22Rv1 (cell line): Measurements from ENCODE around the gene LITAFD.

Source experiments
- ZFX ChIP-seq: fragments of 450-650 bp; IDR thresholded peaks from 2 replicates; pipeline ENCODE4 v1.6.1; 2017; ENCODE audit warnings: antibody characterized with exemption, borderline replicate concordance
- TF ChIP-seq, protein P1 (sequence below): fragments of 450-650 bp; IDR thresholded peaks from 2 replicates; pipeline ENCODE4 v1.5.1; 2017; ENCODE audit warnings: mild to moderate bottlenecking

DNA sequence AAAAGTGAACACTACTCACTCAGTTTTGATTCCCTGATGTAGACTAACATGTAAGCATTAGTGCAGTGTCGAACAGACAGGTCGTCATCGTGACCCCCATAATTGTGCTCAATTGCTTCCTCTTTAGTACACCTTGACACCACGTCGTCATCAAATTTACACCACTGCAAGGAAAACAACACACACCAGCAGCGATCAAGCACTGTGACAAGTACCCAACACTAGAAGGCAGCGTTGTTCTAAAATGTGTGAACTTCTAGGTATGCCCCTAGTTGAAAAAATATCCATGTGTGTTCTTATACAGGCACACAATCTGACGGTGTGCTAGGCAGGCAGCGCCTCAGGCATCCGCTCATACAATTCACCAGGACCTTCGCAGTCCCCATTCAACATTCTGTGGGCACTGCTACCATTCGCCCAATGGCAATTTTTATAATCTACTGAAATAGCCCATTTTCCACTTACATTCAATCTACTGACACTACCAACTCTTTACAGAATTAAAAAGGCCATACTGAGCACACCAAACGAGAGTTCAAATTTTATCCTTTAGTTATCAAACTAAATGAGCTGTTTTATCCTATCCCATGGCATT, 23.1 kb downstream of the LITAFD start:
- TF ChIP-seq, protein P1, sequence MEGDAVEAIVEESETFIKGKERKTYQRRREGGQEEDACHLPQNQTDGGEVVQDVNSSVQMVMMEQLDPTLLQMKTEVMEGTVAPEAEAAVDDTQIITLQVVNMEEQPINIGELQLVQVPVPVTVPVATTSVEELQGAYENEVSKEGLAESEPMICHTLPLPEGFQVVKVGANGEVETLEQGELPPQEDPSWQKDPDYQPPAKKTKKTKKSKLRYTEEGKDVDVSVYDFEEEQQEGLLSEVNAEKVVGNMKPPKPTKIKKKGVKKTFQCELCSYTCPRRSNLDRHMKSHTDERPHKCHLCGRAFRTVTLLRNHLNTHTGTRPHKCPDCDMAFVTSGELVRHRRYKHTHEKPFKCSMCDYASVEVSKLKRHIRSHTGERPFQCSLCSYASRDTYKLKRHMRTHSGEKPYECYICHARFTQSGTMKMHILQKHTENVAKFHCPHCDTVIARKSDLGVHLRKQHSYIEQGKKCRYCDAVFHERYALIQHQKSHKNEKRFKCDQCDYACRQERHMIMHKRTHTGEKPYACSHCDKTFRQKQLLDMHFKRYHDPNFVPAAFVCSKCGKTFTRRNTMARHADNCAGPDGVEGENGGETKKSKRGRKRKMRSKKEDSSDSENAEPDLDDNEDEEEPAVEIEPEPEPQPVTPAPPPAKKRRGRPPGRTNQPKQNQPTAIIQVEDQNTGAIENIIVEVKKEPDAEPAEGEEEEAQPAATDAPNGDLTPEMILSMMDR: peak; percentile 17; the same call in 1 of the 2 replicates
- no peak for TF ChIP-seq ZFX
